Putamen (tissue), 1 donor: ENCODE measurements around the gene PLEKHG4B.
A peak's percentile ranks its signal among the peaks of the same experiment; 100 is the strongest.
"Not testable (repeated sequence)": the region's sequence is repeated elsewhere in the genome, so short reads cannot be mapped to it uniquely, and the experiment has no call there.

Experiments used
- DNase-seq: peaks from one replicate; pipeline ENCODE4 v3.0.0-alpha.2; 2016; ENCODE audit warnings: low spot score

PLEKHG4B gene

GRCh38 chr5:199950-200645, 108.1 kb downstream of the PLEKHG4B start:
- no peak for DNase-seq

GRCh38 chr5:200985-201384, 109.0 kb downstream of the PLEKHG4B start:
- DNase-seq, result no peak

GRCh38 chr5:201672-202071, 109.7 kb downstream of the PLEKHG4B start:
- no peak for DNase-seq

DNA sequence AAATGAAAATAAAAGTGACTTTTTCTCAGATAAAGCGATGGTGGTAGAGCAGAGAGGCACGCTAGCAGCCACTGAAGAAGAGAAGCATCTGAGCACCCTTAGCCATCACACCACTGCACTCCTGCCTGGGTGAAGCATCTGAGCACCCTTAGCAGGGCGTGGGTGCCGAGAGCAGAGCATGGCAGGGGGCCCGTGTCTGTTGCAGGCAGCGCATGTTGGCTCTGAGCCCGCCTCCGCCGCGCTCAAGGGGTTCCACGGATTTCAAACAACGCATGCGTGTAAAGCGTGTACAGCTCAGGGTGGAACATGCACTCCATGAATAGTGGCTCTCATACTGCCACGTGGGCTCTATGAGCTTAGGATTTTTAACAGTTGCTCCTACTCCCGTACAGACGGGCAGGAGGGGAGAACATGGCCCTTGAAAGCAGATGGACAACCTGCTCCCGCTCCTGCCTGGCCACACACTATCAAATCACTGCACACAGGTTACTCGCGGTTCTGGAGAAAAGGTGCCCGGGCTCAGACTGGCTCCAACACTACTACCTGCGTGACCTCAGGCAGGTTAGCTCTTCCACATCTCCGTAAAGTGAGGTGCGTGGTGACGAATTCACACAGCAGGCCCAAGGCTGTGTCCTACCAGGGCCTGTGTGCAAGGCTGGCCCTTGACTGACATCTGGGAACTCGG, 111.4 kb downstream of the PLEKHG4B start:
- no peak for DNase-seq

DNA sequence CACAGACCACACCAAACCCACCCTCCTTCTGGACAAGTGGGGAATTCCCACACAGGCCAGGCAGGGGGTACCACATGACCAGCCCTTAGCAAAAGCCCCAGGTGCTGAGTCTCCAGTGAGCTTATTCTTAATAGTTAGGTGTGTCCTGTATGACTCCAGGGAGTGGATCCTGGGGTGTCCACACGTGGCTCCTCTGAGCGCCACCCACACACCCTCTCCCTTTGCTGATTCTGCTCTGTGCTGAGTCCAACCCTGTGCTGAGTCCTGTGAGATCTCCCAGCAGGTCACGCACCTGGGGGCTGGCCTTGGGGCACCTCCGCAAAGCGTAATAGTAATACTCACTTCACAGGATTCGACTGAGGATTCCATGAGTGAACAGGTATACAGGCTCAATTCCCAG, 112.0 kb downstream of the PLEKHG4B start:
- DNase-seq, result no peak

DNA sequence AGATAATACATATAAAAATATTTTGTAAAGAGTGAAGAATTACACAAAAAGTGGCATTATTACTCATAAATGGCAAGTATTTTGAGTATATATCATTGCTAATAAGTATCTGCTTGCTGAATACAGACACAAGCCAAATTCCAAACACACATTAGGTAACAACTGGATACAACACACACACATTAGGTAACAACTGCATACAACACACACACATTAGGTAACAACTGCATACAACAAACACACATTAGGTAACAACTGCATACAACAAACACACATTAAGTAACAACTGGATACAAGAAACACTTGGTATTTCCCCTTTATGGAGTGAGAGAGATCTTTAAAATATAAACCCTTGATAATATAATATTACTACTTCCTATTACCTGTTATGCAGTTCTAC, 112.5 kb downstream of the PLEKHG4B start:
- DNase-seq, result no peak

GRCh38 chr5:204966-205670, 113.2 kb downstream of the PLEKHG4B start:
- no peak for DNase-seq

DNA sequence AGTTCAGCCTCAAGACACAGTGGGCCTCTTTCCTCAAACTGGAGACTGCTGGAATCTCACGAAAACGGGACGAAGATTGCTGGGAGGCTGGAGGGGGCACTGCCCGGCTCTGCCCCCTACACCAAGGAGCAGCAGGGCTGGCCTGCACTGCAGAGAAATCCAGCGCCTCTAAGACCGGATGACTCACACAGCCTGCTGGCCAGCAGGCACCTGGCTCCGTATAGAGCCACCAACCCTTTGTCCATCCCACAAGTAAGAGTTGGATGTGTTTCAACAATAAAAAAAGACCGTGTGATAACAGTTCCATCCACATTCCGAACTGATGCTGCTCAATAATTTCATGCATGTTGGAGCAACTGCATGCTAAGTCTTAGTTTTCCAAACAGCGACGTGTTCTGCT, 114.4 kb downstream of the PLEKHG4B start:
- no peak for DNase-seq

GRCh38 chr5:206927-207536, 115.1 kb downstream of the PLEKHG4B start:
- DNase-seq, result no peak

- DNase-seq, result no peak
Measured at GRCh38 chr5:207599-207998, 115.6 kb downstream of the PLEKHG4B start.

- no peak for DNase-seq
Measured at GRCh38 chr5:208449-209114, 116.6 kb downstream of the PLEKHG4B start.

DNA sequence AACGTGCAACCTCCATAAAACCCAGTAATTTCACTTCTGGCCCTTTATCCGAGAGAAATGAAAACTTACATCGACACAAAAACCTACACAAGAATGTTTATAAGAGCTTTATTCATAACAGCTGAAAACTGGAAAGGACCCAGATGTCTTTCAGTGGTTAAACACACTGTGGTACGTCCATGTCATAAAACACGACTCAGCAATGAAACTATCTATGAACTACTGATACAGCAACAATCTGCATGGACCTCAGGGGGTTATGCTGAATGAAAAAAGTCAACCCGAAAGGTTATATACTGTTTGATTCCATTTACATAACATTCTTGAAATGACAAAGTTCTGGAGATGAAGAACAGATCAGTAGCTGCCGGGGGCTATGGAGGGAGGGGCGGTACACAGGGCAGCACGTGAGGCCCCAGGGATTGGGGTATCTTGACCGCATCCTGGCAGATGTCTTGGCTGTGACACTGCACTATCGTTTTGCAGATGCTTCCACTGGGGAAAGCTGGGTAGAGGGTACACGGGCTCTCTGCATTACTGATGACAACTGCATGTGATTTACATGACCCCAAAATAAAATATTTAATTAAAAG, 121.9 kb downstream of the PLEKHG4B start:
- DNase-seq, result no peak

GRCh38 chr5:215256-215655, 123.3 kb downstream of the PLEKHG4B start:
- not testable (repeated sequence) for DNase-seq

DNA sequence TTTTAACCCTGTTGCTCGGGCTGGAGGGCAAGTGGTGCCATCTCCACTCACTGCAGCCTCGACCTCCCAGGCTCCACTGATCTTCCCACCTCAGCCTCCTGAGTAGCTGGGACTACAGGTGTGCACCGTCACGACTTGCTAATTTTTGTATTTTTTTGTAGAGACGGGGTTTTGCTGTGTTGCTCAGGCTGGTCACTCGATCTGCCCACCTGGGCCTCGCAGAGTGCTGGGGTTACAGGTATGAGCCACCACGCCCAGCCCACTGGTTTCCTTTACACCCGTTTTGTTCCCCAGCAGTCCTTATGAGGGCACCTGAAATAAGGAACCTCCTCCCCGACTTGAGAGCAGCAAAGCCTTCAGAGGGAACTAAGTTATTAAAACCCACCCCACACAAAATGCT, 124.1 kb downstream of the PLEKHG4B start:
- DNase-seq, result not testable (repeated sequence)

DNA sequence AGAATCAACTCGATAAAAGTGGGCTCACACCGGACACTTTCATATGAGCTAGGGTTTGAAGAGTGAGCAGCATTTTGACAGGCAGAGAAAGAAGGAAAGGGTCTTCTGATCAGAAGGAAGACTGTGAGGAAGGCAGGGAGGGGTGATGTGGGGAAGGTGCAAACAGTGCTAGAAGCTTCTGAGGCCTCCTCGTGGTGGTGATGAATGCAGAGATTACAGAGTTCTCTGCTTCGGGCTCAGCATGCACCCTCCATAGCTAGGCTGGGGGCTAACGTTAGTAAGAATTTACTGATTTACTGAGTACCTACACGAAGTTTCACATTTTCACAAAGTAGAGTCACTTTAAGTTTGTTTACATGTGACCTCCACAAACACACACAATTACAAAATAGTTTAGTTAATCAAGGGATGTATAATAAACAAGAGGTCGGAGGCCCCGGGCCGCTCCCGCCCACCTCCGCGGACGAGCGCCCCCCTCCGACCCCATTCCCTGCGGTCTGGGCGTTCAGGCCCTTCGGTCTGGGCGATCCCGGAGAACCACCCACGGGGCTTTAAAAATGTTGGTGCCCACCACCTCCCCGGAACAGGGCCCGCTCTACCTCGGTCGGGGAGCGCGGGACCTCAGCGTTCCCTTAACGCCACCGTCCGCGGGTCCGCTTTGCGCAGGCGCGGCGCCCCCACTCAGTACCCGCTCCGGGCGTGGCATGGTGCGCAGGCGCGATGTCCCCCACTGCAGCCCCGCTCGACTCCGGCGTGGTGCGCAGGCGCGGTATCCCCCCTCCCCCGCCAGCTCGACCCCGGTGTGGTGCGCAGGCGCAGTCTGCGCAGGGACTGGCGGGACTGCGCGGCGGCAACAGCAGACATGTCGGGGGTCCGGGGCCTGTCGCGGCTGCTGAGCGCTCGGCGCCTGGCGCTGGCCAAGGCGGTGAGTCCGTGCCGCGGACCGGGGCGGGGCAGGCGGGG, 125.8 kb downstream of the PLEKHG4B start, which contains the start of the genes CCDC127 and SDHA:
Gene CCDC127 (minus strand): TSS at position 660 of the 963 bp plus-strand sequence. CDS start 1,304 bp downstream, outside the sequence.
Gene SDHA (plus strand): TSS at position 827 of the 963 bp plus-strand sequence. CDS start 36 bp downstream, at position 863.
- peak; percentile 94 for DNase-seq

DNA sequence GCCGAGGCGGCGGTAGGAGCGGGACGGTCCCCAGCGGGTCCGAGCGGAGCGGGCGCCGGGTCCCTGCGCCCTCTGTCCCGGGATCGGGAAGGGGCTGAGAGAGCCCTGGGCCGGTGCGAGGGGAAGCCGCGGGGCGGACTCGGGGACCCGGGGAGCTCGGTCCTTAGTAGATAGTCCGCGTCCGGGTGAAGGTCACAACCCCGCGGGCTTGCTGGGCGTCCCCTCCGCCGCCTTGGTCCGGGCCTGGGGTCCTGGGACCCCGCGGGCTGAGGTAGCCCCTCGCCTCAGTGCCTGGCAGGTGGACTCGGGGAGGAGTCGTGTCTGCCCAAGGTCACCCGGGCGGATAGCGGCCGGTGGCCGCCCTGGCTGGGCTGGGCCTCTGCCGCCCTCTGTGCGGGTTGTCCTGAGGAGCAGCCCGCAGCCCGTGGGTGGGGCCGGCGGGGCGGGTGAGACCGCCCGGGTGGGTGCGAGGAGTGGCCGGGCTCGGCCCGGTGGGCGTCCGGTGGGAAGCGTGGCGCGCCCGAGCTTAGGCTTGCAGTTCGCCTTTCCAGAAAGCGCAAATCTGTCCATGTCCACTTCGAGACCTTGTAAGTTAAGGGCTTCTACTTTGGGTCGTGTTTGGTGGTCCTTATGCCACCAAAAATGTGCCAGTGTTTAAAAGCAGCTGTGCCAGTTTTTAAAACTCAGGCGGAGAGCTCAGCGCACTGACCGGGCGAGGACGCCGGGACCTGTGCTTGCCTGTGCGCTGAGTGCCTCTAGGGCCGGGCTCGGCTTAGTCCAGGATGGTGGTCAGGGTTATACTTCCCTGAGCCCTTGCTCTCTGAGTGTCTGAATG, 126.7 kb downstream of the PLEKHG4B start:
- no peak for DNase-seq

- no peak for DNase-seq
Measured at GRCh38 chr5:219460-219863, 127.5 kb downstream of the PLEKHG4B start.

DNA sequence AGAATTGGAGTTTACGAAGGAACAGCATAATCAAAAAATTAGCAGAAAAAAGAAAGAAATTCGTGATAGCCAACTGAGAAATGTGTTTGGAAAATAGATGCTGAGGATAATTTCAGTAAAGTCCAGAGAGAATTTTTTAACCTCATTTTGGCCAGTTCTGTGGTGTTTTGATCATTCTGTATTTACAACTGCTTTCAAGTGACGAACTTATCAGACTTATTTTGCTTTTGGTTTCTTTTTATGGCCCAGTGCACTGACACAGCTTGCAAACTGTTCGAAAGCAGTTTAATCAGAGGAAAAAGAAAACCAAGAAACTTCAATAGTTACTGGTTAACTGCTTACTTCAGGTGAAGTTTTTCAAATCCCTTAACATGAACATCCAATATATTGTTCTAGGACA, 128.0 kb downstream of the PLEKHG4B start:
- DNase-seq, result no peak
